ENCODE data around the gene ZNF765.
A peak's percentile ranks its signal among the peaks of the same experiment; 100 is the strongest.
"Not testable (repeated sequence)": the region's sequence is repeated elsewhere in the genome, so short reads cannot be mapped to it uniquely, and the experiment has no call there.

ZNF765 gene

GRCh38 chr19:53394974-53395839, at the start of gene ZNF765:
Gene ZNF765 (plus strand): TSS chr19:53395149. CDS start chr19:53398016, 2,867 bp downstream.
- peak in 1 of 2 experiments; percentile 67 for DNase-seq

- DNase-seq = no peak
These were observed 39.2 kb upstream of the ZNF765 start for GRCh38 chr19:53355739-53356138.

GRCh38 chr19:53357821-53358581, 36.9 kb upstream of the ZNF765 start:
- no peak for DNase-seq

GRCh38 chr19:53360056-53360455, 34.9 kb upstream of the ZNF765 start:
- not testable (repeated sequence) for DNase-seq

GRCh38 chr19:53365134-53365898, 29.6 kb upstream of the ZNF765 start, which contains the start of gene ZNF525:
Gene ZNF525 (plus strand): TSS chr19:53365705. CDS start chr19:53372282, 6,577 bp downstream.
- peak; percentile 49 to 68 for DNase-seq

GRCh38 chr19:53365899-53366493, 29.0 kb upstream of the ZNF765 start:
- DNase-seq = no peak

GRCh38 chr19:53372196-53372595, 22.8 kb upstream of the ZNF765 start:
- DNase-seq = no peak

GRCh38 chr19:53374288-53374687, 20.7 kb upstream of the ZNF765 start:
- no peak for DNase-seq

GRCh38 chr19:53374743-53375142, 20.2 kb upstream of the ZNF765 start:
- DNase-seq = no peak

- DNase-seq = no peak
These were observed 13.6 kb upstream of the ZNF765 start for GRCh38 chr19:53381376-53381775.

GRCh38 chr19:53388168-53388567, 6.8 kb upstream of the ZNF765 start:
- DNase-seq = no peak

GRCh38 chr19:53388904-53389303, 6.0 kb upstream of the ZNF765 start:
- DNase-seq = no peak

- no peak for DNase-seq
These were observed 5.4 kb upstream of the ZNF765 start for GRCh38 chr19:53389571-53389970.

- no peak for DNase-seq
These were observed 5.0 kb upstream of the ZNF765 start for GRCh38 chr19:53389978-53390377.

GRCh38 chr19:53394522-53394973, 401 bp upstream of the ZNF765 start:
- no peak for DNase-seq

- DNase-seq = not testable (repeated sequence)
These were observed 1.0 kb downstream of the ZNF765 start for GRCh38 chr19:53395840-53396524.

GRCh38 chr19:53396525-53396868, 1.5 kb downstream of the ZNF765 start:
- DNase-seq = no peak

GRCh38 chr19:53397918-53398317, 3.0 kb downstream of the ZNF765 start:
- DNase-seq = not testable (repeated sequence)

- DNase-seq = no peak
These were observed 14.7 kb downstream of the ZNF765 start for GRCh38 chr19:53409505-53410204.

- DNase-seq = not testable (repeated sequence)
These were observed 25.8 kb downstream of the ZNF765 start for GRCh38 chr19:53420520-53421315.
